ENCODE measurements around the gene CSAD. TPM values are rescaled to one million over a fixed set of nuclear protein-coding genes. Genes with fewer than 3 reads are reported as not detected.
A peak's percentile ranks its signal among the peaks of the same experiment; 100 is the strongest.

Gene CSAD
- total and polyA plus RNA-seq, 3 donors from 2014 or later: 34.9 to 93.7 (median 73.9) TPM

- TF ChIP-seq, protein P1, sequence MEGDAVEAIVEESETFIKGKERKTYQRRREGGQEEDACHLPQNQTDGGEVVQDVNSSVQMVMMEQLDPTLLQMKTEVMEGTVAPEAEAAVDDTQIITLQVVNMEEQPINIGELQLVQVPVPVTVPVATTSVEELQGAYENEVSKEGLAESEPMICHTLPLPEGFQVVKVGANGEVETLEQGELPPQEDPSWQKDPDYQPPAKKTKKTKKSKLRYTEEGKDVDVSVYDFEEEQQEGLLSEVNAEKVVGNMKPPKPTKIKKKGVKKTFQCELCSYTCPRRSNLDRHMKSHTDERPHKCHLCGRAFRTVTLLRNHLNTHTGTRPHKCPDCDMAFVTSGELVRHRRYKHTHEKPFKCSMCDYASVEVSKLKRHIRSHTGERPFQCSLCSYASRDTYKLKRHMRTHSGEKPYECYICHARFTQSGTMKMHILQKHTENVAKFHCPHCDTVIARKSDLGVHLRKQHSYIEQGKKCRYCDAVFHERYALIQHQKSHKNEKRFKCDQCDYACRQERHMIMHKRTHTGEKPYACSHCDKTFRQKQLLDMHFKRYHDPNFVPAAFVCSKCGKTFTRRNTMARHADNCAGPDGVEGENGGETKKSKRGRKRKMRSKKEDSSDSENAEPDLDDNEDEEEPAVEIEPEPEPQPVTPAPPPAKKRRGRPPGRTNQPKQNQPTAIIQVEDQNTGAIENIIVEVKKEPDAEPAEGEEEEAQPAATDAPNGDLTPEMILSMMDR (IDR thresholded peaks at IDR 0.05): no peak
- no peak for TF ChIP-seq POLR2A (IDR thresholded peaks at IDR 0.05)
- intact Hi-C loops (cut with DNase I; ENCODE audit: low total_unique reads): loop anchor here (5.0 to 10.0 kb wide), 2 partner anchors 37 to 60 kb away; a partner anchor contains a TSS
- no peaks in the 10 kb centered on the region for H3K36me3 ChIP-seq (ENCODE audit: low read depth, missing control alignments)
- peaks cover 10% of the 10 kb centered on the region for H3K4me1 ChIP-seq
- H3K9me3 ChIP-seq: no peaks in the 10 kb centered on the region
- no peak overlapping the region for H3K27ac ChIP-seq
- no peaks in the 10 kb centered on the region for H3K27me3 ChIP-seq
- WGBS, 2 donors: 82 to 85% methylated on average over 12 of the region's 12 CpGs
- H3K4me3 ChIP-seq: no peak overlapping the region
- no peak for DNase-seq
Measured at GRCh38 chr12:53214687-53215455, 34.1 kb upstream of the CSAD start.

DNA sequence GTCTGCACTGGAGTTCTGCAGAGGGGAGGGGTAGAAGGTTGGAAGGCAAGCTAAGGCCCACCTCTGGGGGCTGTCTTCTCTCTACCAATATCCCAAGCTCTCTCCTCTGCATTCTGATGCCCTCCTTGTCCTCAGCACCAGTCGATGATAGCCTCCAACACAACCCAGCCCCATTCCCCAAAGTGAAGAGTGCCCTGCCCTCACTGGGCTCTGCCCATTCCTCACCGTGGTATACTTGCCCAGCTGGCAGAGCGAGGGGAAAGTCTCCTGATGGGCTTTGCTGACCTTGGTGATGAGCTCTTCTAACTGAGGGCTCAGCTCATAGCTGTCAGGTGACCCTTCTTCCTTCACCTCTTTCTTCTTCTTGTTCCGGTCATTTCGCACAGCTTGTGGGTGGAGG is 33.5 kb upstream of the CSAD start:
- WGBS, 2 donors: 80 to 88% methylated on average over 5 of the region's 5 CpGs
- TF ChIP-seq POLR2A (IDR thresholded peaks at IDR 0.05): no peak
- TF ChIP-seq, protein P1 (IDR thresholded peaks at IDR 0.05): no peak
- Histone ChIP-seq H3K36me3 (ENCODE audit: low read depth, missing control alignments) (no peaks in the 10 kb centered on the region), H3K27me3 (no peaks in the 10 kb centered on the region), H3K9me3 (no peaks in the 10 kb centered on the region), H3K27ac (no peak overlapping the region), H3K4me3 (no peak overlapping the region), H3K4me1 (peaks cover 10% of the 10 kb centered on the region)
- no peak for DNase-seq
- intact Hi-C loops (cut with DNase I; ENCODE audit: low total_unique reads): loop anchor here (10.0 kb wide), 1 partner anchor 61 kb away; no protein-coding TSS in a partner anchor

GRCh38 chr12:53213348-53213747 is 32.6 kb upstream of the CSAD start:
- H3K9me3 ChIP-seq: no peaks in the 10 kb centered on the region
- H3K36me3 ChIP-seq (ENCODE audit: low read depth, missing control alignments): no peaks in the 10 kb centered on the region
- H3K27me3 ChIP-seq: no peaks in the 10 kb centered on the region
- TF ChIP-seq, protein P1 (IDR thresholded peaks at IDR 0.05): peak; percentile 81 to 90 (median 84)
- TF ChIP-seq POLR2A (IDR thresholded peaks at IDR 0.05): no peak
- intact Hi-C loops (cut with DNase I; ENCODE audit: low total_unique reads): loop anchor here (10.0 kb wide), 1 partner anchor 61 kb away; no protein-coding TSS in a partner anchor
- 27 to 31% methylated on average over 12 to 14 of the region's 14 CpGs for WGBS, 2 donors
- H3K27ac ChIP-seq: no peak overlapping the region
- peaks cover 12% of the 10 kb centered on the region for H3K4me1 ChIP-seq
- no peak overlapping the region for H3K4me3 ChIP-seq
- DNase-seq: peak; percentile 89

- no peaks in the 10 kb centered on the region for H3K9me3 ChIP-seq
- WGBS, 2 donors: 62 to 69% methylated on average over 12 of the region's 12 CpGs
- H3K4me1 ChIP-seq: peaks cover 8% of the 10 kb centered on the region
- no peaks in the 10 kb centered on the region for H3K36me3 ChIP-seq (ENCODE audit: low read depth, missing control alignments)
- no peak for TF ChIP-seq POLR2A (IDR thresholded peaks at IDR 0.05)
- TF ChIP-seq, protein P1 (IDR thresholded peaks at IDR 0.05): no peak
- no peak overlapping the region for H3K4me3 ChIP-seq
- no peaks in the 10 kb centered on the region for H3K27me3 ChIP-seq
- DNase-seq: no peak
- intact Hi-C loops (cut with DNase I; ENCODE audit: low total_unique reads): loop anchor here (10.0 kb wide), 1 partner anchor 62 kb away; no protein-coding TSS in a partner anchor
- H3K27ac ChIP-seq: no peak overlapping the region
Measured at GRCh38 chr12:53212931-53213330, 32.2 kb upstream of the CSAD start.

Measured in testis (tissue), 3 donors.